DND-41 (cell line): Measurements from ENCODE around the gene GSTT2B.

Source experiments
- EZH2 ChIP-seq: IDR thresholded peaks from 3 replicates; pipeline ENCODE4 v1.6.1; 2012; ENCODE audit warnings: borderline replicate concordance, low read depth, mild to moderate bottlenecking, moderate library complexity, low read length, inconsistent platforms; ENCODE audit not compliant: severe bottlenecking
- TF ChIP-seq, protein P1 (sequence below): IDR thresholded peaks from 2 replicates; pipeline ENCODE4 v1.5.1; 2012; ENCODE audit warnings: borderline replicate concordance, low read length, moderate library complexity, mild to moderate bottlenecking; ENCODE audit not compliant: poor library complexity, severe bottlenecking; ENCODE audit errors: extremely low read depth

DNA sequence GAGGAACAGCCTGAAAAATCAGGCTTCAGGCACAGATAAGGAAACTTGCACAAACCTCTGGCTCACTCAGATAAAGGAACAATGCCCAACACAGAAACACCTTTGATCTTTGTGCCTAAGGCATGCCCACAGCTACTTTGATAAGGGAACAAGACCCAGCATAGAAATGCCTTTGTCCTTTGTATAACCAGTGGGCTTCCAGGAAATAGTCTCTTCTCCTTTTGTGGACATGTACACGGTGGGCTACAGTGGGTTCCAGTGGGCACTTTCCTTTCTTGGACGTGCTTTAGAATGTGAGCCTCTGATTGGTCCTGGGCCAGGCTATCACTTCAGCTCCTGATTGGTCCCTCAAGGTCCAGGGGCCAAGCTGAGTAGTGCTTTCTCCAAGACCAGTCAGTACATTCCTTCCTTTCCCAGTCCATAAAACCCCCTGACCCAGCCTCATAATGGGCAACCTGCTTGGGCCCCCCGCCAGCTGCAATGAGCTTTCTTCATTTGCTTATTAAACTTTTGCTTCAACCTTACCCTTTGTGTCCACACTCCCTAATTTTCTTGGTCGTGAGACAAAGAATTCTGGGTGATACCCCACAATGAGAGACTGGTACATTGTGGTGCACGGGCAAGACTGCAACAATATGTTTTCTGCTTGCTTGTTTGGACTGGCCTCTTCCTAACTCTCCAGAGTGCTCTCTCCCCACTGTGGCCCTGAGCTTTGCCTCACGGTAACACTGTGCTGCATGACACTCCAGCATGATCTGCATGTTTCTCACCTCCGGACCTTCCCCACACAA is 48.4 kb upstream of the GSTT2B start:
- TF ChIP-seq, protein P1, sequence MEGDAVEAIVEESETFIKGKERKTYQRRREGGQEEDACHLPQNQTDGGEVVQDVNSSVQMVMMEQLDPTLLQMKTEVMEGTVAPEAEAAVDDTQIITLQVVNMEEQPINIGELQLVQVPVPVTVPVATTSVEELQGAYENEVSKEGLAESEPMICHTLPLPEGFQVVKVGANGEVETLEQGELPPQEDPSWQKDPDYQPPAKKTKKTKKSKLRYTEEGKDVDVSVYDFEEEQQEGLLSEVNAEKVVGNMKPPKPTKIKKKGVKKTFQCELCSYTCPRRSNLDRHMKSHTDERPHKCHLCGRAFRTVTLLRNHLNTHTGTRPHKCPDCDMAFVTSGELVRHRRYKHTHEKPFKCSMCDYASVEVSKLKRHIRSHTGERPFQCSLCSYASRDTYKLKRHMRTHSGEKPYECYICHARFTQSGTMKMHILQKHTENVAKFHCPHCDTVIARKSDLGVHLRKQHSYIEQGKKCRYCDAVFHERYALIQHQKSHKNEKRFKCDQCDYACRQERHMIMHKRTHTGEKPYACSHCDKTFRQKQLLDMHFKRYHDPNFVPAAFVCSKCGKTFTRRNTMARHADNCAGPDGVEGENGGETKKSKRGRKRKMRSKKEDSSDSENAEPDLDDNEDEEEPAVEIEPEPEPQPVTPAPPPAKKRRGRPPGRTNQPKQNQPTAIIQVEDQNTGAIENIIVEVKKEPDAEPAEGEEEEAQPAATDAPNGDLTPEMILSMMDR: no peak
- TF ChIP-seq EZH2: no peak
